Right lobe of liver (tissue), 4 donors: ENCODE measurements around the gene BTBD2.

Experiments used
- POLR2A ChIP-seq: fragments of 450-650 bp; IDR thresholded peaks from one replicate; pipeline ENCODE4 v1.6.1; 2017; ENCODE audit warnings: antibody characterized with exemption, mild to moderate bottlenecking
- TF ChIP-seq, protein P1 (sequence below), 4 donors: fragments of 200-600 bp in 3 of 4; fragments of 450-650 bp in 1 of 4; IDR thresholded peaks; one replicate each; pipeline versions ENCODE4 v1.5.1 to v1.8.0; 2016 to 2022; ENCODE audit warnings: antibody characterized with exemption in 4 of 4, mild to moderate bottlenecking in 2 of 4
- donor health status: DM: no; HTN: no; CAD: no.
- donor health status: DM: no; HTN: no; CAD: no.
- donor health status: DM: no; HTN: yes; CAD: no.

- TF ChIP-seq, protein P1, sequence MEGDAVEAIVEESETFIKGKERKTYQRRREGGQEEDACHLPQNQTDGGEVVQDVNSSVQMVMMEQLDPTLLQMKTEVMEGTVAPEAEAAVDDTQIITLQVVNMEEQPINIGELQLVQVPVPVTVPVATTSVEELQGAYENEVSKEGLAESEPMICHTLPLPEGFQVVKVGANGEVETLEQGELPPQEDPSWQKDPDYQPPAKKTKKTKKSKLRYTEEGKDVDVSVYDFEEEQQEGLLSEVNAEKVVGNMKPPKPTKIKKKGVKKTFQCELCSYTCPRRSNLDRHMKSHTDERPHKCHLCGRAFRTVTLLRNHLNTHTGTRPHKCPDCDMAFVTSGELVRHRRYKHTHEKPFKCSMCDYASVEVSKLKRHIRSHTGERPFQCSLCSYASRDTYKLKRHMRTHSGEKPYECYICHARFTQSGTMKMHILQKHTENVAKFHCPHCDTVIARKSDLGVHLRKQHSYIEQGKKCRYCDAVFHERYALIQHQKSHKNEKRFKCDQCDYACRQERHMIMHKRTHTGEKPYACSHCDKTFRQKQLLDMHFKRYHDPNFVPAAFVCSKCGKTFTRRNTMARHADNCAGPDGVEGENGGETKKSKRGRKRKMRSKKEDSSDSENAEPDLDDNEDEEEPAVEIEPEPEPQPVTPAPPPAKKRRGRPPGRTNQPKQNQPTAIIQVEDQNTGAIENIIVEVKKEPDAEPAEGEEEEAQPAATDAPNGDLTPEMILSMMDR (IDR thresholded peaks at IDR 0.05), result no peak
- TF ChIP-seq POLR2A, result no peak
These were observed 36.5 kb downstream of the BTBD2 start for GRCh38 chr19:1979017-1979416.
